Measurements from ENCODE around the gene ABAT.

ABAT gene

GRCh38 chr16:8826278-8826879, 152.0 kb downstream of the ABAT start:
- DNase-seq: no peak

DNA sequence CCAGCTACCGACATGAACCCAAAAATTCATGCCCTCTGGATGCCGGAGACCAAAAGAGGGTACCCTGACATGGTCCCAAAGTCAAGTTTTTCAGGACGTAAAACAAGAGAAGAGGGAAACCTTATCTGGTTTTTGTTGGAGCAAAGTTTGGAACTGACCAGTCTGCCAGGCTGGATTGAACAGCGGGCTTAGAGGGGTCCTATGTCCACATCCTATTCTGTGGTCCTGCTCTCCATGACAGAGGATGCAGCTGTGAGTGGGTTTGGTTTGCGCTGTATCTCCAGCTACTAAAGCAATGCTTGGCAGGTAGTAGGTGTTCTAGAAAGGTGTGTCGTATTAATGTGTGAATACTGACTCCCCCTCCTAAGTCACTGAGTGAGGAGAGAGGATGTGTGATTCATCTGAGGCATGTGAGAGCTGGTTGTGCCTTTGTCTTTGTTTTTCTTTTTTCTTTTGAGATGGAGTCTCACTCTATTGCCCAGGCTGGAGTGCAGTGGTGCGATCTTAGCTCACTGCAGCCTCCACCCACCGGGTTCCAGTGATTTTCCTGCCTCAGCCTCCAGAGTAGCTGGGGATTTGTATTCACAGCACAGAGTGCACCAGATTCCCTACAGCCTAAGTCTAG, 154.2 kb downstream of the ABAT start:
- no peak for DNase-seq

DNA sequence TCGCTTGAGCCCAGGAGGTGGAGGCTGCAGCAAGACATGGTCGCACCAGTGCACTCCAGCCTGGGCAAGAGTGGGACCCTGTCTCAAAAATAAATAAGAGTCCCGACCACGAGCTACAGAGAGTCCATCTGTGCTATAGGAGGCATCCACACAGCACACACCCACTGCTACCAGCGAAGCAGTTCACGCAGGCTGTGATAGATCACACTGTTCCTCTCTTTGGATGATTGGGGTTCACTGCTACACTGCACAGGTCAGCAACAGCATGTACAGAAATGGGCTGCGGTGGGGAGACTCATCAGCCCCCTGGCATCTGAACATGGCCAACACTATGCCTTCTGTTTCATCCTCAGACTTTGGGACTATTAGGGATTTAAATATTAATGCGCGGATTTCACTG, 157.0 kb downstream of the ABAT start:
- DNase-seq: no peak

- no peak for DNase-seq
Measured at GRCh38 chr16:8831871-8832716, 157.7 kb downstream of the ABAT start.

- no peak for DNase-seq
Measured at GRCh38 chr16:8832717-8833105, 158.3 kb downstream of the ABAT start.

Measured in fibroblast of upper back skin (primary cell).